Panc1 (cell line): Measurements from ENCODE around the gene PROK1.

ENCODE experiments used
- POLR2AphosphoS5 ChIP-seq: IDR thresholded peaks from 2 replicates; pipeline ENCODE4 v1.6.1; 2012; ENCODE audit warnings: mild to moderate bottlenecking, low read depth, low read length, moderate library complexity
- SIN3A ChIP-seq: IDR thresholded peaks from 2 replicates; pipeline ENCODE4 v1.6.1; 2012; ENCODE audit warnings: low read depth, mild to moderate bottlenecking, low read length, moderate library complexity, borderline replicate concordance; ENCODE audit not compliant: insufficient read depth
- TCF7L2 ChIP-seq: IDR thresholded peaks from 2 replicates; pipeline ENCODE4 v1.6.1; 2011; ENCODE audit warnings: mild to moderate bottlenecking, low read depth, low read length, inconsistent platforms
- TF ChIP-seq, protein P1 (sequence below): fragments of 450-650 bp; IDR thresholded peaks from 2 replicates; pipeline ENCODE4 v1.5.1; 2017; ENCODE audit warnings: mild to moderate bottlenecking
- TF ChIP-seq, protein P2 (sequence below), 2 experiments: IDR thresholded peaks; 2 replicates each; pipeline ENCODE4 v1.6.1; 2011 to 2012; ENCODE audit warnings: low read depth in 2 of 2, control low read depth in 1 of 2, low read length in 1 of 2, mild to moderate bottlenecking in 1 of 2, moderate library complexity in 1 of 2; ENCODE audit not compliant: insufficient read depth in 1 of 2

DNA sequence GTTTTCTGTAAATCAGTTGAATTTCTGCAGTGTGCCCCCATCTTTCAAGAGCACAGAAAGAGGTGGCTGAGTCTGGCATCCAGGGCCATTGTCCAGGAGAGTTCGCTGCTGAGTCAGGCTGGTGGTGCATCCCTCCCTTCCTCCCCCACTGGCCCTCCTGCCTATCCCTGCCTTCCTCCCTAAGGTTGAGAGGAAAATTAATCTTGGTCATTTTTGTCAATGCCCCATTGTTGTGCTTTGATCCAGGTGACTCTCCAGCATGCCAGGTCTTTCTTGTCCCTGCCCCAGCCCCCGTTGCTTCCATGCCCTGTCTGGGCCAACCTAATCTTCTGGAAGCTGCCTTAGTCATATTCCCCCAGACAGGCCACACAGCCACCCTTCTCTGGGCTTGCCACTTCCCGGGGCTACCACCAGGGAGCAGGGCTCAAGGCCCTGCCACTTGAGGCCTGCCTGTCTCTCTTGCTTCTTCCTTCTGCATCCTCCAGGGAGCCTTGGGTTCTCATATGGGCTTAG lies 26.6 kb downstream of the PROK1 start:
- TF ChIP-seq, protein P1, sequence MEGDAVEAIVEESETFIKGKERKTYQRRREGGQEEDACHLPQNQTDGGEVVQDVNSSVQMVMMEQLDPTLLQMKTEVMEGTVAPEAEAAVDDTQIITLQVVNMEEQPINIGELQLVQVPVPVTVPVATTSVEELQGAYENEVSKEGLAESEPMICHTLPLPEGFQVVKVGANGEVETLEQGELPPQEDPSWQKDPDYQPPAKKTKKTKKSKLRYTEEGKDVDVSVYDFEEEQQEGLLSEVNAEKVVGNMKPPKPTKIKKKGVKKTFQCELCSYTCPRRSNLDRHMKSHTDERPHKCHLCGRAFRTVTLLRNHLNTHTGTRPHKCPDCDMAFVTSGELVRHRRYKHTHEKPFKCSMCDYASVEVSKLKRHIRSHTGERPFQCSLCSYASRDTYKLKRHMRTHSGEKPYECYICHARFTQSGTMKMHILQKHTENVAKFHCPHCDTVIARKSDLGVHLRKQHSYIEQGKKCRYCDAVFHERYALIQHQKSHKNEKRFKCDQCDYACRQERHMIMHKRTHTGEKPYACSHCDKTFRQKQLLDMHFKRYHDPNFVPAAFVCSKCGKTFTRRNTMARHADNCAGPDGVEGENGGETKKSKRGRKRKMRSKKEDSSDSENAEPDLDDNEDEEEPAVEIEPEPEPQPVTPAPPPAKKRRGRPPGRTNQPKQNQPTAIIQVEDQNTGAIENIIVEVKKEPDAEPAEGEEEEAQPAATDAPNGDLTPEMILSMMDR: no peak
- TF ChIP-seq POLR2AphosphoS5 (no peak), TCF7L2 (no peak), SIN3A (no peak)
- TF ChIP-seq, protein P2, sequence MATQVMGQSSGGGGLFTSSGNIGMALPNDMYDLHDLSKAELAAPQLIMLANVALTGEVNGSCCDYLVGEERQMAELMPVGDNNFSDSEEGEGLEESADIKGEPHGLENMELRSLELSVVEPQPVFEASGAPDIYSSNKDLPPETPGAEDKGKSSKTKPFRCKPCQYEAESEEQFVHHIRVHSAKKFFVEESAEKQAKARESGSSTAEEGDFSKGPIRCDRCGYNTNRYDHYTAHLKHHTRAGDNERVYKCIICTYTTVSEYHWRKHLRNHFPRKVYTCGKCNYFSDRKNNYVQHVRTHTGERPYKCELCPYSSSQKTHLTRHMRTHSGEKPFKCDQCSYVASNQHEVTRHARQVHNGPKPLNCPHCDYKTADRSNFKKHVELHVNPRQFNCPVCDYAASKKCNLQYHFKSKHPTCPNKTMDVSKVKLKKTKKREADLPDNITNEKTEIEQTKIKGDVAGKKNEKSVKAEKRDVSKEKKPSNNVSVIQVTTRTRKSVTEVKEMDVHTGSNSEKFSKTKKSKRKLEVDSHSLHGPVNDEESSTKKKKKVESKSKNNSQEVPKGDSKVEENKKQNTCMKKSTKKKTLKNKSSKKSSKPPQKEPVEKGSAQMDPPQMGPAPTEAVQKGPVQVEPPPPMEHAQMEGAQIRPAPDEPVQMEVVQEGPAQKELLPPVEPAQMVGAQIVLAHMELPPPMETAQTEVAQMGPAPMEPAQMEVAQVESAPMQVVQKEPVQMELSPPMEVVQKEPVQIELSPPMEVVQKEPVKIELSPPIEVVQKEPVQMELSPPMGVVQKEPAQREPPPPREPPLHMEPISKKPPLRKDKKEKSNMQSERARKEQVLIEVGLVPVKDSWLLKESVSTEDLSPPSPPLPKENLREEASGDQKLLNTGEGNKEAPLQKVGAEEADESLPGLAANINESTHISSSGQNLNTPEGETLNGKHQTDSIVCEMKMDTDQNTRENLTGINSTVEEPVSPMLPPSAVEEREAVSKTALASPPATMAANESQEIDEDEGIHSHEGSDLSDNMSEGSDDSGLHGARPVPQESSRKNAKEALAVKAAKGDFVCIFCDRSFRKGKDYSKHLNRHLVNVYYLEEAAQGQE (IDR thresholded peaks at IDR 0.05; ENCODE audit: insufficient read depth in 1 of 2, low read depth in 2 of 2, low read length in 1 of 2): no peak
